ENCODE measurements around the gene LSP1. TPM values are rescaled to one million over a fixed set of nuclear protein-coding genes. Genes with fewer than 3 reads are reported as not detected.

The LSP1 gene
- total and polyA plus RNA-seq, 2 of the 13 experiments (the other 11 are each of a cell fraction or from before 2014, with no cell fraction given) = 0.59 to 1.00 TPM

- TF ChIP-seq SNAPC2 (CRISPR knock-in tag; IDR thresholded peaks at IDR 0.05) = 0 out of 2 replicates have a peak, but pooled peaks have one; percentile 43
- TF ChIP-seq GATAD1 (CRISPR knock-in tag; IDR thresholded peaks at IDR 0.05) = peak; percentile 78
- peak; percentile 59; the same call in 1 of the 2 replicates for TF ChIP-seq KMT2B (CRISPR knock-in tag; IDR thresholded peaks at IDR 0.05)
- peak; percentile 68; the same call in 1 of the 2 replicates for TF ChIP-seq CENPBD1 (CRISPR knock-in tag; IDR thresholded peaks at IDR 0.05; ENCODE audit: borderline replicate concordance, low read depth)
- TF ChIP-seq HNF1B (CRISPR knock-in tag; IDR thresholded peaks at IDR 0.05) = peak; percentile 99
- peak; percentile 97 for TF ChIP-seq RXRA (CRISPR knock-in tag; IDR thresholded peaks at IDR 0.05)
- TF ChIP-seq ZFP82 (CRISPR knock-in tag; IDR thresholded peaks at IDR 0.05; ENCODE audit: borderline replicate concordance) = peak; percentile 92
- TF ChIP-seq MBD4 (IDR thresholded peaks at IDR 0.05; ENCODE audit: borderline replicate concordance, low read length) = no peak
- peak; percentile 56; the same call in 1 of the 2 replicates for TF ChIP-seq KDM6A (CRISPR knock-in tag; IDR thresholded peaks at IDR 0.05; ENCODE audit: low read depth)
- no peak for TF ChIP-seq USF2 (IDR thresholded peaks at IDR 0.05; ENCODE audit: low read depth, low read length)
- no peak; the same call in 1 of the 2 replicates for TF ChIP-seq USF2 (CRISPR knock-in tag; IDR thresholded peaks at IDR 0.05; ENCODE audit: borderline replicate concordance)
- no peak for TF ChIP-seq ZNF777 (CRISPR knock-in tag; IDR thresholded peaks at IDR 0.05)
- peak; percentile 31; the same call in 1 of the 2 replicates for TF ChIP-seq PHF8 (CRISPR knock-in tag; IDR thresholded peaks at IDR 0.05)
- peak; percentile 95; the same call in 1 of the 2 replicates for TF ChIP-seq ZNF747 (CRISPR knock-in tag; IDR thresholded peaks at IDR 0.05; ENCODE audit: borderline replicate concordance)
- TF ChIP-seq ZNF362 (CRISPR knock-in tag; IDR thresholded peaks at IDR 0.05; ENCODE audit: borderline replicate concordance) = no peak; the same call in 1 of the 2 replicates
- peak; percentile 76; the same call in 1 of the 2 replicates for TF ChIP-seq RELA (CRISPR knock-in tag; IDR thresholded peaks at IDR 0.05)
- no peak for TF ChIP-seq CCAR2 (optimal IDR thresholded peaks at IDR 0.05; ENCODE audit: low read depth, low read length)
- TF ChIP-seq IRF2 (CRISPR knock-in tag; IDR thresholded peaks at IDR 0.05) = peak; percentile 78; the same call in 1 of the 2 replicates
- TF ChIP-seq ZBTB46 (CRISPR knock-in tag; IDR thresholded peaks at IDR 0.05; ENCODE audit: borderline replicate concordance) = no peak
- TF ChIP-seq NFE2L1 (CRISPR knock-in tag; IDR thresholded peaks at IDR 0.05; ENCODE audit: borderline replicate concordance) = peak; percentile 50; the same call in 1 of the 2 replicates
- TF ChIP-seq KDM5A (IDR thresholded peaks at IDR 0.05; ENCODE audit: borderline replicate concordance, low read length) = no peak
- peak; percentile 92 for TF ChIP-seq TEAD3 (CRISPR knock-in tag; optimal IDR thresholded peaks at IDR 0.05; ENCODE audit: borderline replicate concordance)
These were observed 10.5 kb upstream of the LSP1 start (continued) for GRCh38 chr11:1842149-1843097.

All from HepG2 (cell line).